NCI-H2029 (cell line): ENCODE measurements around the gene APMAP.
"Not testable (repeated sequence)": the region's sequence is repeated elsewhere in the genome, so short reads cannot be mapped to it uniquely, and the experiment has no call there.

Experiments used
- DNase-seq: peaks from one replicate; lab custom pipeline; 2025; lab: John Stamatoyannopoulos, UW

APMAP gene

DNA sequence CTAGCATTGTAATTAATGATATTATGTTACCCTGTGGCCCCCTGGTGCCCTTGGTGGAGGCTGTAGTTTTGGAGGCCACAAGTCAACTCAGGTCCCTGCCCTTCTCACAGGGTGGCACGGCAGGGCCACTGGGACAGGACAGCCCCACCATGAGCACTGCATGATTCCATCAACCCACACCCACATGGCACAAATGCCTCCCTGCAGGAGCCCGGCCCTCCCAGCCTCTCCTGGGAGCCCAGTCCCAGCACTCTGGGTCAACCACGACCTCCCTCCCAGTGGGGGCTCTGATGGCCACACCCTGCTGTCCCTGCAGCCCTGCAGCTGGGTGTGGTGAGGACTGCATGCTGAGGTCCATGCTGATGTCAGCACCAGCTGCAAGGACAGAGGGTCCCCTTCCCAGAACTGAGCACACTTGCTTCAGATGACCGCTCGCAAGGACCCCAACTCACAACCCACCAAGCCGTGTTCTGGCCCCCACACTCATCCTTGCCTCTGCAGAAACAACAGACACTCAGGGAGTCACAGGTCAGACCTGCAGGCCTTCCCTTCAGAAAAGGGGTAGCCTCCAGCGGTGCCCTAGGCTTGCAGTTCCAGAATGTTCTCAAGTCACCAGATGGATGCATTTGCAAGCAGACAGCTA lies 59.2 kb downstream of the APMAP start:
- no peak for DNase-seq

DNA sequence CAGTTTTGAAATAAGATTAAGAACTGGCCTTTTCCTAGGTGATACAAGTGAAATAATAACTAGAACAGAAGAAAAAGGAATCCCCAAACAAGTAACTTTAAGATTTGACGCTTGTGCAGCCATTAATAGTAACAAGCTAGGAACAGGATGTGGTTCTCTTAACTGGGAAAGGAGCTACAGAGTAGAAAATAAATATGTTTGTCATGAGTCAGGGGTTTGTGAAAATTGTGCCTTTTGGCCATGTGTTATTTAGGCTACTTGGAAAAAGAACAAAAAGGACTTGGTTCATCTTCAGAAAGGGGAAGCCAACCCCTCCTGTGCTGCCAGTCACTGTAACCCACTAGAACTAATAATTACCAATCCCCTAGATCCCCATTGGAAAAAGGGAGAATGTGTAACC lies 60.7 kb downstream of the APMAP start:
- DNase-seq: not testable (repeated sequence)

DNA sequence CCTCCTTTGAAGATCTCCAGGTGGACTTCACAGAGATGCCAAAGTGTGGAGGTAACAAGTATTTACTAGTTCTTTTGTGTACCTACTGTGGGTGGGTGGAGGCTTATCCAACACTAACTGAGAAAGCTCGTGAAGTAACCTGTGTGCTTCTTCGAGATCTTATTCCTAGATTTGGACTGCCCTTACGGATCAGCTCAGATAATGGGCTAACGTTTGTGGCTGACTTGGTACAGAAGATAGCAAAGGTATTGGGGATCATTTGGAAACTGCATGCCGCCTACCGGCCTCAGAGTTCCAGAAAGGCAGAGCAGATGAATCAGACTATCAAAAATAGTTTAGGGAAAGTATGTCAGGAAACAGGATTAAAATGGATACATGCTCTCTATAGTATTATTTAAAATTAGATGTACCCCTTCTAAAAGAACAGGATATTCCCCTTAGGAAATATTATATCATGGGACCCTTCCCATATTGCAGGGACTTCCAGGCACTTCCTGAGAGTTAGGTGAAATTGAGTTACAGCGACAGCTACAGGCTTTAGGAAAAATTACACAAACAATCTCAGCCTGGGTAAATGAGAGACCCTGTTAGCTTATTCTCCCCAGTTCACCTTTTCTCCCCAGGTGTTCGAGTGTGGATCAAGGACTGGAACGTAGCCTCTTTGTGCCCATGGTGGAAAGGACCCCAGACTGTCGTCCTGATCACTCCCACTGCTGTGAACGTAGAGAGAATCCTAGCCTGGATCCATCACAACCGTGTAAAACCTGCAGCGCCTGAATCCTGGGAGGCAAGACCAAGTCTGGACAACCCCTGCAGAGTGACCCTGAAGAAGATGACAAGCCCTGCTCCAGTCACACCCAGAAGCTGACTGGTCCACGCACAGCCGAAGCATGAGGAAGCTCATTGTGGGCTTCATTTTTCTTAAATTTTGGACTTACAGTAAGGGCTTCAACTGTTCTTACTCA lies 61.5 kb downstream of the APMAP start:
- DNase-seq: not testable (repeated sequence)

DNA sequence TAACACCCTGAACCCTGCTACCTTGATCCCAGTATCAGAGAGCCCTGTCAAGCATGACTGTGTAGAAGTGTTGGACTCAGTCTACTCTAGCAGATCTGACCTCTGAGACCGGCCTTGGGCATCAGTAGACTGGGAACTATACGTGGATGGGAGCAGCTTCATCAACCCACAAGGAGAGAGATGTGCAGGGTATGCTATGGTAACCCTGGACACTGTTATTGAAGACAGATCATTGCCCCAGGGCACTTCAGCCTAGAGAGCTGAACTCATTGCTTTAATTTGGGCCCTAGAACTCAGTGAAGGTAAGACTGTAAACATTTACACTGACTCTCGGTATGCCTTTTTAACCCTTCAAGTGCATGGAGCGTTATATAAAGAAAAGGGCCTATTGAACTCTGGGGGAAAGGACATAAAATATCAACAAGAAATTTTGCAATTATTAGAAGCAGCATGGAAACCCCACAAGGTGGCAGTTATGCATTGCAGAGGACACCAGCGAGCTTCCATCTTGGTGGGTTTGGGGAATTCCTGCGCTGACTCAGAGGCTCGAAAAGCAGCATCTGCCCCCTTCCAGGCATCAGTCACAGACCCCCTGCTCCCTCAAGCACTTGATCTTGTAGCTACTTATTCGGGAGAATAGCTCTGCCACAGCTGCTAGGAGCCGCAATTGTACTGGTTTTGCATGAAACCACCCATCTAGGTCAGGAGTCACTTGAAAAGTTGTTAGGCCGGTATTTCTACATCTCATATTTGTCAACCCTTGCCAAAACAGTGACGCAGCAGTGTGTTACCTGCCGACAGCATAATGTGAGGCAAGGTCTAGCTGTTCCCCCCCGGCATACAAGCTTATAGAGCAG lies 62.5 kb downstream of the APMAP start:
- DNase-seq: peak; percentile 93

DNA sequence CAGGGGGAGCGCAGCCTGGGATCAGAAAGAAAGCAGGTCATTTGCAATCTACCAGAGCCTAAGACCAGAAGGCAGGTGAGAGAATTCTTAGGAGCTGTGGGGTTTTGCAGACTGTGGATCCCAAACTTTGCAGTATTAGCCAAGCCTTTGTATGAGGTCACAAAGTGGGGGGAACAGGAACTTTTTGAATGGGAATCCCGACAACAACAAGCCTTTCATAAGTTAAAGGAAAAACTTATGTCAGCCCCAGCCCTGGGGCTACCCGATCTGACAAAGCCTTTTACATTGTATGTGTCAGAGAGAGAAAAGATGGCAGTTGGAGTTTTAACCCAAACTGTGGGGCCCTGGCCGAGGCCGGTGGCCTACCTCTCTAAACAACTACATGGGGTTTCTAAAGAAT lies 63.3 kb downstream of the APMAP start:
- DNase-seq: not testable (repeated sequence)

DNA sequence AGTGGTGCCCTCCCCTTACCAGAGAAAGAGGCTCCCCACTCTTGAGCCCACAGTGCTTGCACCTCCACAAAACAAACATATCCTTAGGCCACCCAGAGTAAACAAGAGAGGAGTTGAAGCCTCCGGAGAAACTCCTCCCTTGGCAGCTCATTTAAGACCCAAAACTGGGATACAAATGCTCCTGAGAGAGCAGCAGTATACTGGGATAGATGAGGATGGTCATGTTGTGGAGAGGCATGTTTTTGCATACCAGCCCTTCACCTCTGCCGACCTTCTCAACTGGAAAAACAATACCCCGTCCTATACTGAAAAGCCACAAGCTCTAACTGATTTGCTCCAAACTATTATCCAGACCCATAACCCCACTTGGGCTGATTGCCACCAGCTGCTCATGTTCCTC lies 71.8 kb downstream of the APMAP start:
- DNase-seq: not testable (repeated sequence)

DNA sequence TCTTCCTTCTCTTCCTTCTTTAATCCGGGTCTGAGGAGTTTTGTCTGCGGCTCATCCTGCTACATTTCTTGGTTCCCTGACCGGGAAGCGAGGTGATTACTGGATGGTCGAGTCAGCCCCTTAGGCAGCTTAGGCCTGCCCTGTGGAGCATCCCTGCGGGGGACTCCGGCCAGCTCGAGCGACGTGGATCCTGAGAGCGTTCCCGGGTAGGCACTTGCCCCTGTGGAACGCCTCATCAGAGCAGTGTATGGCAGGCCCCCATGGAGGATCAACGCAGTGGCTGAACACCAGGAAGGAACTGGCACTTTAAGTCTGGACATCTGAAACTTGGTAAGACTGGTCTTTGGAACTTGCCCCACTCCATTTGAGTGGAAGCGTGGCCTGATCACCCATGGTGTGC lies 72.9 kb downstream of the APMAP start:
- not testable (repeated sequence) for DNase-seq

DNA sequence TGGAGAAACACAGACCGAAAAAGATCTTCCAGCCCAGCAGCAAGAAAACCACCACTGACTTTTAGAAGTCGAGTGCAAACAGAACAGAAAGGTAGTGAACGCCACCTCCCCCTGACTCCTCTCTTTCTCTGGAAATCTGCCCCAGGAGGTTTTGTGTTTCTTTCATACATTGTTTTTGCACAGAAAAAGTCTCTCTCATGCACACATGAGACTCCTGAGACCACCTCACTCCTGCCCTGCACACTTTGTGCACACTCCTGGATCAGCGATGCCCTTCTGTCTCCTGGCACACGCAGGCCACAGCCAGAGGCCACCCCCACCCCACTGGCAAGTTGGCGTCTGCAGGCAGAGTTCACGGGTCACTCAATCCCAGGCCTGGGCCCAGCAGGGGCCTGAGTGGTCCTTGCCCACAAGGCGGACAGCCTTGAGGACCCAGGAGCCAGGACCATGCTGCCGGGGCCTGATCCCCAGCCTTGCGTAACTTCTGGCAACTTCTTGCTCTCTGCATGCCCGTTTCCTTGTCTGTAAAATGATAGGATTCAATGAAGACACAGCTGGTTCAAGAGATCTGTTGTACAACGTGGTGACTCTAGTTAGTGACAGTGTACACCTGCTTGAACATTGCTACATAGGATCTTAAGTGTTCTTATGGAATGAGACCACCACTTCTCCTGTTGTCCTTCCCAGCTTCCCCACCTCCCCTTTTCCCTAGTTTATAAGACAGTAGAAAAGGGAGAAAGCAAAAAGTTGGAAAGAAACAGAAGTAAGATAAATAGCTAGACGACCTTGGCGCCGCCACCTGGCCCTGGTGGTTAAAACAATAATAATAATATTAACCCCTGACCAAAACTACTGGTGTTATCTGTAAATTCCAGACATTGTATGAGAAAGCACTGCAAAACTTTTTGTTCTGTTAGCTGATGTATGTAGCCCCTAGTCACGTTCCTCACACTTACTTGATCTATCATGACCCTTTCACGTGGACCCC lies 73.7 kb downstream of the APMAP start:
- no peak for DNase-seq

DNA sequence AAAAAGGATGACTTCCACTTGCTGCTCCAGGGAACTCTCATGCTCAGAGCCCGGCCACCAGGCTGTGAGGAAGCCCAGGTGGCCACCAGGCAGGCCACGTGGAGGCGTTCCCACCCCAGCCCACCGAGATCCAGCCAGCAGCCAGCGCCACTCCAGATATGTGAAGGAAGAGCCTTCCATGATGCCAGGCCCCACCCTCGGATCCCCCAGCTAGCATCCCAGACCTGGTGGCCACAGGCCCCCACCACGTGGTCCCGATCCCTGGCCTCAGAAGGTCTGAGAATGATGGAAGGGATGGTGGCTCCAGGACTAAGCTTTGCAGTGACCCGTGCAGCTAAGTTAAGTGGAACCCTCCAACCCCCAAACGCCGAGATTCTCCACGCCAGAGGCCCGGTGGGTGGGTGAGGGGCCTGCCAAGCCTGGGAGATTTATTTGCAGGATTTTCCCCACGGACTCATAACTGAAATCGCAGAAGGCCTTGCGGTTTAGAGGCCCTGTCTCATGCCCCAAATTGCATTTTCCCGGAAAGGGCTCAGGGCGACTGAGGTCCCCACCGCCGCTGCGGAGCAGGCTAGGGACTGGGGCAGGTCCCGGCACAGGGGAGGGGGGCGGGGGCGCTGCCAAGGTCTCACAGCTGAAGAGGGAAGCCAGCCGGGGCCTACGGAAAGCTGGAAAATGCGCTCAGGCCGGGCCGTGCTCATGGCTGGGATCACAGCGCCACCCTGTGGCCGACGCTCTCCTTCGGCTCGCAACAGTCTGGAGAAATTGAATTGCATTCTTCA lies 74.6 kb downstream of the APMAP start:
- peak; percentile 59 for DNase-seq

DNA sequence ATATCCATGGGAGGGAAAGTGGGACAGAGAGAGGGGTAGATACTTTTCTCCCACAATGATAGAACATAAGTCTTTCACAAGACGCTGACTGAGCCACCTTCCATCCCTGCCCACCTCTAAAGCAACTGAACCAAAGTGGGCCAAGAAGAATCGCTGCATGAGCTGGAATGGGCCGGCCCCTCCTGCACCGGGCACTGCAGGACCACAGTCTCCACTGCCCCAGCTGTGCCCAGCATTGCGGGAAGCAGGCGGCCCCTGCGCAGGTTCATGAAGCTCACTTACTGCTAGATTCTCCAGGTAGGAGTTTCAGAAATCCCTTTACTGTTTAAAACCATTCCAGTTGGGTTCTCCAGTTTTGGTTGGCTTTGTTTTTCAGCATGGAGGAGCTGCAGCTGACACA lies 75.5 kb downstream of the APMAP start:
- no peak for DNase-seq

DNA sequence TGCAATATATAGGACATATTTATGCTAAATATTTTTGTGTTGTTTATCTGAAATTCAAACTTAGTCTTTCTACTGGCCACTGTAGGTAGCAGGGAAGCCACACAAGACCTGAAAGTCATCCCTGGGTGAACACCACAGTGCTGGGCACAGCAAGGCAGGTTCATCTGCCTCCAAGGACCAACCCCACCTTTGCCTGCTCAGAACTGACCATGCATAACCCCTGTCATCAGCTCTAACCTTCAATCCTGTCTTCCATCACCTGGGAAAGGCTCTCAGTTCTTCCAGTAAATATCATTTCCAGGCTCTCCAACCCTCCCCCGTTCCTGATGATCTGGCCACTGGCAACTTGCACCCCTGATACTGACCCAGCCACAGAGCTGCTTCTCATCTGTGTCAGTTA lies 76.1 kb downstream of the APMAP start:
- DNase-seq: no peak

DNA sequence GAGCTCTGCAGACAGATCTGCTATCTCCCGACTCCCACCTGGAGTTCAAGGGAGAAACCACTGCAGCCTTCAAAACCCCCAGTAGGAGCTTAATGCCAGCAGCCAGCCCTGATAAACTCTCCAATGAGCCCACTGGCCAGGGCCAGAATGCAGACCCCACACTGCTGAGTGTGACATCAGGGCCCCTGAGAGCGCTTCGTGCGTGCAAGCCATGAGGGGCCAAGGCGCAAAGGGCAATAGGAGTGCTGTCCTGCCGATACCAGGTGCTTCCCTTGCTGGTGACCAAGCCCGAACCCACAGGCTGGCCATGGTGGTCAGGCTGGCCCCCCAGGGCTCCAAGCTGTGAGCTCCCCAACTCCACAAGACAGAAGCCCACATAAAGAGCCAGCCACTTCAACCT lies 76.7 kb downstream of the APMAP start:
- no peak for DNase-seq

DNA sequence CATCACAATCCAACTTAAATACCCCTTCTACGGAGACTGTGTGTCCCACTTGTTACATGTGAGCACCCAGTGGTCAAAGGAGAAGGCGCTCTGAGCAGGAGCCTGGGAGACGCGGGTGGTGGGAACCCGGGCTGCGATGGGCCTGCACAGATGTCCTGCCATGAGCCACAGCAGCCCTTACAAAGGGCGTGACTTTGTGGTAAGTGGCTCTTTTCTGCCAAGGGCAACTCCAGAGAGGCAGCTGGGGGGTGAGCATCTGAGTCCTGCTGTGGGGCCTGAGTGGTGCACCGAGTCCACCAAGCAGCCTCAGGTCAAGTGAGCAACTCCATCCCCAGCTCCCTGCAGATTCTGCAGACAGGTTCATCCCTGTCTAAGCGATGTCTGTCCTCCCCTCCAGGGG lies 77.1 kb downstream of the APMAP start:
- DNase-seq: no peak

DNA sequence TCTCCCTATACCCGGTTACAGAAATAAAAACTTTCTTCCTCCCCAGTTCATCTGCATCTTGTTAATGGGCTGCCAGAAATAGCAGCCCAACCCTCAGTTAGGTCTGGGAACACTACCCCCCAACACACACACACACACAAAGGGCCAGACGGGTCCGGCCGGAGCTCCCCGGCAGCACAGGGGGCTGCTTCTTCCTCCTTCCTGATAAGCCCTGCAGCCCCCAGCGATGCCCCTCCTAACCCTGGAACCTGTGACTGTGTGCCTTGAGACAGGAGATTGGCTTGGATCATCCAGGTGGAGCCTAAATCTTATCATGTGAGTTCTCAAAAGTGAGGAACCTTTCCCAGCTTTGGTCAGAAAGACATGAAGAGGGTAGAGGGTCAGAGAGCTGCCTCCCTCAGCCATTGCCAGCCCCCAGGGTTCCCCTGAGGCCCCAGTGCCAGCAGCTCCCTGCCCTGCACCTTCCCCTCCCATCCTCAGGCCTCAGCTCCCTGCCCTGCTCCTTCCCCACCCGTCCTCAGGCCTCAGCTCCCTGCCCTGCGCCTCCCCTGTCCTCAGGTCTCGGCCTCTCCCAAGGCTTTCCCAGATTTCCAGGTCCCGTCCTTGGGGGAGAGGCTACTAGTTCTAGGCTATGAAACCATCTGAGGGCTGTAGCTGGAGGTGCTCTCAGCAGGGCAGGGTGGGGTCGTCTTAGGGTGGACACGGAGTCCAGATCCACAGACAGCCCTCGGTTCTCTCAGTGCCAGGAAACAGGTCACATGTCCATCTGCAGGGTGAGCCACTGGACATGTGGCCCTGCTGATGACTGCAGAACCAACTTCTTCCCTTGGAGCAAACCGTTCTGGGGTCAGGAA lies 77.9 kb downstream of the APMAP start:
- DNase-seq: no peak

DNA sequence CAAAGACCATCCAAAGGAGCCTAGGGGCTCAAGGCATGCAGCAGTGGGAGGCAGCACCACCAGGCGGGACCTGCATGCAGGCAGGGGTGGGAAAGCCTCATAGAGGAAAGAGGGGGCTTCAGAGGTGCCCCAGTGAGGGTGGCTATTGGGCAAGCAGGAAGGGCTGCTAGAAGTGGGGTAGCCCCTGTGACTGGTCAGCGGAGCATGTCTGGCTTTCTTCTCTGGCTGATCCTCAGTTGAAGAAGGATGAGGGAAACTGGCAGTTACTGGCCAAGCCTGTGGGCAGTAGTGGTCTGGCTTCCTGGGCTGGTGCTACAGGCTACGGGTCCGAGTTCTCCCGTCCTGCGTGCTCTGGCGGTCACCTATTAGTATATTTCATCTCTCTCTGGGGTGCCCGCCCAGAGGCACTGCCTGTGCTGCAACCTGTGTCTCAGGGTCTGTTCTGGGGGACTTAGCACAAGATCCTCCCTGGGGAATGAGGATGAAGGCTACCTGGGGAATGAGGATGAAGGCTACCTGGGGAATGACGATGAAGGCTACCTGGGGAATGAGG lies 79.4 kb downstream of the APMAP start:
- no peak for DNase-seq
